SK-N-SH treated with all-trans-retinoic acid at 6 μM for 48 hours (cell line): ENCODE data around the gene PRKAG2.

ENCODE experiments used
- ATAC-seq: fragments of 200-7000 bp; cut with Tn5 transposase; 3 replicates; pipeline ENCODE4 v1.9.1; 2020; ENCODE audit warnings: mild to moderate bottlenecking, moderate library complexity
- ARNTL ChIP-seq: fragments of 450-650 bp; formaldehyde crosslinking; IDR thresholded peaks from 2 replicates; pipeline ENCODE4 v1.5.0; 2020; ENCODE audit warnings: low read depth, mild to moderate bottlenecking, moderate library complexity, borderline replicate concordance
- BACH2 ChIP-seq: fragments of 250-450 bp; sonication (Bioruptor Pico); IDR thresholded peaks from 2 replicates; pipeline ENCODE4 v1.9.0; 2021; ENCODE audit warnings: mild to moderate bottlenecking, borderline replicate concordance
- CSDC2 ChIP-seq: fragments of 250-450 bp; sonication (Bioruptor Pico); IDR thresholded peaks from 2 replicates; pipeline ENCODE4 v1.5.0; 2020; ENCODE audit warnings: mild to moderate bottlenecking, moderate library complexity
- ESRRG ChIP-seq: fragments of 250-450 bp; sonication (Bioruptor Pico); IDR thresholded peaks from 2 replicates; pipeline ENCODE4 v1.6.1; 2021; ENCODE audit warnings: mild to moderate bottlenecking
- GLIS3 ChIP-seq: fragments of 250-450 bp; sonication (Bioruptor Pico); IDR thresholded peaks from 2 replicates; pipeline ENCODE4 v1.5.0; 2020; ENCODE audit warnings: mild to moderate bottlenecking, moderate library complexity
- ISL1 ChIP-seq: fragments of 250-450 bp; sonication (Bioruptor Pico); IDR thresholded peaks from 2 replicates; pipeline ENCODE4 v2.1.2; 2022; ENCODE audit warnings: mild to moderate bottlenecking, moderate library complexity
- OSR1 ChIP-seq: fragments of 250-450 bp; sonication (Bioruptor Pico); IDR thresholded peaks from 2 replicates; pipeline ENCODE4 v1.8.0; 2022; ENCODE audit warnings: moderate library complexity, mild to moderate bottlenecking, inconsistent platforms
- PPARA ChIP-seq: fragments of 250-450 bp; sonication (Bioruptor Pico); IDR thresholded peaks from 2 replicates; pipeline ENCODE4 v1.5.0; 2020; ENCODE audit warnings: mild to moderate bottlenecking, borderline replicate concordance
- SNAI2 ChIP-seq: fragments of 250-450 bp; sonication (Bioruptor Pico); IDR thresholded peaks from 2 replicates; pipeline ENCODE4 v1.5.0; 2020; ENCODE audit warnings: mild to moderate bottlenecking, moderate library complexity
- TOX ChIP-seq: fragments of 250-450 bp; sonication (Bioruptor Pico); IDR thresholded peaks from 2 replicates; pipeline ENCODE4 v1.8.0; 2021; ENCODE audit warnings: mild to moderate bottlenecking, moderate library complexity, borderline replicate concordance
- TSHZ2 ChIP-seq: fragments of 250-450 bp; sonication (Bioruptor Pico); IDR thresholded peaks from 2 replicates; pipeline ENCODE4 v1.5.0; 2020; ENCODE audit warnings: mild to moderate bottlenecking, moderate library complexity
- ZC3H10 ChIP-seq: fragments of 250-450 bp; sonication (Bioruptor Pico); IDR thresholded peaks from 2 replicates; pipeline ENCODE4 v1.5.1; 2021; ENCODE audit warnings: mild to moderate bottlenecking, moderate library complexity
- ZFP3 ChIP-seq: fragments of 250-450 bp; sonication (Bioruptor Pico); IDR thresholded peaks from 2 replicates; pipeline ENCODE4 v1.5.0; 2020; ENCODE audit warnings: mild to moderate bottlenecking, moderate library complexity
- ZFP30 ChIP-seq: fragments of 450-650 bp; formaldehyde crosslinking; IDR thresholded peaks from 2 replicates; pipeline ENCODE4 v1.5.0; 2022; ENCODE audit warnings: mild to moderate bottlenecking, moderate library complexity
- ZNF565 ChIP-seq: fragments of 450-650 bp; formaldehyde crosslinking; conservative IDR thresholded peaks from 2 replicates; pipeline ENCODE4 v1.5.0; 2020; ENCODE audit warnings: low read depth, mild to moderate bottlenecking, moderate library complexity
- ZNF70 ChIP-seq: fragments of 450-650 bp; formaldehyde crosslinking; IDR thresholded peaks from 2 replicates; pipeline ENCODE4 v1.5.0; 2020; ENCODE audit warnings: mild to moderate bottlenecking, moderate library complexity
- ZNF8 ChIP-seq: fragments of 450-650 bp; formaldehyde crosslinking; IDR thresholded peaks from 2 replicates; pipeline ENCODE4 v1.5.0; 2020; ENCODE audit warnings: mild to moderate bottlenecking, moderate library complexity
- TF ChIP-seq, protein P1 (sequence below): fragments of 250-450 bp; sonication (Bioruptor Pico); IDR thresholded peaks from 2 replicates; pipeline ENCODE4 v1.5.1; 2021; ENCODE audit warnings: mild to moderate bottlenecking, moderate library complexity
- TF ChIP-seq, protein P2 (sequence below): fragments of 250-450 bp; sonication (Bioruptor Pico); IDR thresholded peaks from 2 replicates; pipeline ENCODE4 v1.8.0; 2021; ENCODE audit warnings: low read depth, mild to moderate bottlenecking, moderate library complexity, borderline replicate concordance
- TF ChIP-seq, protein P3 (sequence below): fragments of 250-450 bp; sonication (Bioruptor Pico); IDR thresholded peaks from 2 replicates; pipeline ENCODE4 v1.8.0; 2020; ENCODE audit warnings: mild to moderate bottlenecking, moderate library complexity, borderline replicate concordance

PRKAG2 gene

DNA sequence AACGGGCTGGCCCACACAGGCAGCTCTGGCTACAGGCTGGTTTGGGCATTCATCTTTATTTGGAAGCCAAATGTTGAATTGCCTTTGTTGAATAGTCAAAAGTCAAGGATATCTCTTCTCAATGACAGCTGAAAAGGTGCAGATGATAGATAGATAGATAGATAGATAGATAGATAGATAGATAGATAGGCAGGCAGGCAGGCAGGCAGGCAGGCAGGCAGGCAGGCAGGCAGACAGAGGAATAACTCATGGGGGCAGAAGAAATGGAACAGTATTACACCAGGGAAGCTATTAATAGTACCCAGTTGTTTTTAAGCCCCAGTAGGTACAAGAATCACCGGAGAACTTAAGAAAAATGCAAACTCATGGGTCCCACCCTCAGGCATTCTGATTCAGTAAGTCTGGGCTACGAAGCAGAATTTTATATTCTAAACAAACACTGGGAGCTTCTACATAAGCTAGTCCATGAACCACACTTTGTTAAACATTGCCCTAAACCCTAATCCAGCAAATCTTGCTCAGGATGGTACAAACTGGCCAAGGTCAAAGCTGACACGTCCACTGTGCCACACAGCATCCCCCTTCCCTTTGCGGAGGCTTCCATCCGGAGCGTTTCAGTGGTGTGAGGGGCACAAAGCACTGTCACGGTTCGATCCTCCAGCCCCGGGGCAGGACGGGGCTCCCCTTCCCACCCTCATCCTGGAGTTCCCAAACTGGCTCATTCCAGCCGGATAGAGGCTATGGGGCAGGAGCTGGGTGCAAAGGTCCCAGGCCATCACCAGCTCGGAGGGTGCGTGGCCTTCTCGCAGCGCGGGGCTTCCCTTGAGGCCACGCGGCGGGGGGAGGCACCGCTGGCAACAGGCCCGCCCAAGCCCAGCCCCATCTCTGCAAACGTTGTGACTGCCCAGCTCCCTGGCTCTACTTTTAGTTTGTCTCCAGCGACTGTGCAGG lies 6.7 kb downstream of the PRKAG2 start (continued):
- TF ChIP-seq, protein P1, sequence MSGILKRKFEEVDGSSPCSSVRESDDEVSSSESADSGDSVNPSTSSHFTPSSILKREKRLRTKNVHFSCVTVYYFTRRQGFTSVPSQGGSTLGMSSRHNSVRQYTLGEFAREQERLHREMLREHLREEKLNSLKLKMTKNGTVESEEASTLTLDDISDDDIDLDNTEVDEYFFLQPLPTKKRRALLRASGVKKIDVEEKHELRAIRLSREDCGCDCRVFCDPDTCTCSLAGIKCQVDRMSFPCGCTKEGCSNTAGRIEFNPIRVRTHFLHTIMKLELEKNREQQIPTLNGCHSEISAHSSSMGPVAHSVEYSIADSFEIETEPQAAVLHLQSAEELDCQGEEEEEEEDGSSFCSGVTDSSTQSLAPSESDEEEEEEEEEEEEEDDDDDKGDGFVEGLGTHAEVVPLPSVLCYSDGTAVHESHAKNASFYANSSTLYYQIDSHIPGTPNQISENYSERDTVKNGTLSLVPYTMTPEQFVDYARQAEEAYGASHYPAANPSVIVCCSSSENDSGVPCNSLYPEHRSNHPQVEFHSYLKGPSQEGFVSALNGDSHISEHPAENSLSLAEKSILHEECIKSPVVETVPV = no peak
- TF ChIP-seq TOX (CRISPR knock-in tag) = no peak
- TF ChIP-seq CSDC2 = no peak

DNA sequence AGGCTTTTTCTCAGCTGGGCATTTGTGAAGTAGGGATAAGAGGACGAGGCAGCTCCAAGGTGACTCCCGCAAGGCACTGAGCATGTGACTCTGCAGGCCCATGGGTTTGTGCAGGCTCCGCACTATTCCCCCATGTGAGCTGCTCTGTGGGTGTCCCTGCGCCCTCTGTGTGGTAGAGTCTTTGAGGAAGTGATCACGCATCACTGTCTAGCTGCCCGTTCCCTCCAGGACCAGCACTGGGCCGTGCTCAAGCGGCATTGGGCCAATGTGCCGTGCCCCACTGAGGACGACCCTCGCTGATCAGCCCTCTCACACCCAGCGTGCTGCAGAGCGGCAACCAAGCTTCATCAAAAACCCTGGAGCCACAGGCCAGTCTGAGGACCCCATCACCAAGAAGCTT lies 7.5 kb downstream of the PRKAG2 start:
- TF ChIP-seq GLIS3 (CRISPR knock-in tag) = no peak
- no peak for TF ChIP-seq ZC3H10 (CRISPR knock-in tag)
- TF ChIP-seq, protein P2, sequence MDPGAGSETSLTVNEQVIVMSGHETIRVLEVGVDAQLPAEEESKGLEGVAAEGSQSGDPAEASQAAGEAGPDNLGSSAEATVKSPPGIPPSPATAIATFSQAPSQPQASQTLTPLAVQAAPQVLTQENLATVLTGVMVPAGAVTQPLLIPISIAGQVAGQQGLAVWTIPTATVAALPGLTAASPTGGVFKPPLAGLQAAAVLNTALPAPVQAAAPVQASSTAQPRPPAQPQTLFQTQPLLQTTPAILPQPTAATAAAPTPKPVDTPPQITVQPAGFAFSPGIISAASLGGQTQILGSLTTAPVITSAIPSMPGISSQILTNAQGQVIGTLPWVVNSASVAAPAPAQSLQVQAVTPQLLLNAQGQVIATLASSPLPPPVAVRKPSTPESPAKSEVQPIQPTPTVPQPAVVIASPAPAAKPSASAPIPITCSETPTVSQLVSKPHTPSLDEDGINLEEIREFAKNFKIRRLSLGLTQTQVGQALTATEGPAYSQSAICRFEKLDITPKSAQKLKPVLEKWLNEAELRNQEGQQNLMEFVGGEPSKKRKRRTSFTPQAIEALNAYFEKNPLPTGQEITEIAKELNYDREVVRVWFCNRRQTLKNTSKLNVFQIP = no peak
- TF ChIP-seq PPARA (CRISPR knock-in tag) = no peak
- no peak for TF ChIP-seq ESRRG (CRISPR knock-in tag)
- TF ChIP-seq, protein P1 = no peak
- TF ChIP-seq OSR1 (CRISPR knock-in tag) = no peak
- no peak for TF ChIP-seq ZNF8 (CRISPR knock-in tag)
- TF ChIP-seq, protein P3, sequence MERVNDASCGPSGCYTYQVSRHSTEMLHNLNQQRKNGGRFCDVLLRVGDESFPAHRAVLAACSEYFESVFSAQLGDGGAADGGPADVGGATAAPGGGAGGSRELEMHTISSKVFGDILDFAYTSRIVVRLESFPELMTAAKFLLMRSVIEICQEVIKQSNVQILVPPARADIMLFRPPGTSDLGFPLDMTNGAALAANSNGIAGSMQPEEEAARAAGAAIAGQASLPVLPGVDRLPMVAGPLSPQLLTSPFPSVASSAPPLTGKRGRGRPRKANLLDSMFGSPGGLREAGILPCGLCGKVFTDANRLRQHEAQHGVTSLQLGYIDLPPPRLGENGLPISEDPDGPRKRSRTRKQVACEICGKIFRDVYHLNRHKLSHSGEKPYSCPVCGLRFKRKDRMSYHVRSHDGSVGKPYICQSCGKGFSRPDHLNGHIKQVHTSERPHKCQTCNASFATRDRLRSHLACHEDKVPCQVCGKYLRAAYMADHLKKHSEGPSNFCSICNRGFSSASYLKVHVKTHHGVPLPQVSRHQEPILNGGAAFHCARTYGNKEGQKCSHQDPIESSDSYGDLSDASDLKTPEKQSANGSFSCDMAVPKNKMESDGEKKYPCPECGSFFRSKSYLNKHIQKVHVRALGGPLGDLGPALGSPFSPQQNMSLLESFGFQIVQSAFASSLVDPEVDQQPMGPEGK (CRISPR knock-in tag) = no peak
- no peak for TF ChIP-seq SNAI2 (CRISPR knock-in tag)
- TF ChIP-seq ARNTL (CRISPR knock-in tag) = no peak
- TF ChIP-seq ZNF70 (CRISPR knock-in tag) = no peak
- ATAC-seq = no peak

DNA sequence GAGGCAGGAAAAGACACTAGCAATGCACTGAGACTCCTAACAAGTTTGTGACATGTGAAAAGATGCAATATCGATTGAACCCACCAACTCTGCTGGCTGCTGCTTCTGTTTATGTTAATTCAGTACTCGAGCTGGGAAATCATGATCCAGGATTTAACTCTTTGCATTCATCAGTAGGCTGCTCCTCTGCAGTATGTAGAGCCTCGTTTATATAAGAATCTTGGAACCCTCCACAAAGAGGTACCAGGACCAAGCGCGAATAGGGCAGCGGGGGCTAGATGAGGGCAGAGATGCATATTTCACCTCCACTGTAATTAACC lies 7.8 kb downstream of the PRKAG2 start:
- TF ChIP-seq ZNF8 (CRISPR knock-in tag) = no peak
- TF ChIP-seq, all 23 proteins: peak for 0
- ATAC-seq = no peak

GRCh38 chr7:151868396-151869108 lies 8.4 kb downstream of the PRKAG2 start:
- ATAC-seq = no peak
- TF ChIP-seq ZNF70 (CRISPR knock-in tag) = no peak
- TF ChIP-seq ZNF8 (CRISPR knock-in tag) = no peak
- TF ChIP-seq TSHZ2 = no peak
- no peak for TF ChIP-seq PPARA (CRISPR knock-in tag)
- TF ChIP-seq BACH2 (CRISPR knock-in tag) = no peak
- TF ChIP-seq ZC3H10 (CRISPR knock-in tag) = no peak
- TF ChIP-seq, protein P2 = no peak
- no peak for TF ChIP-seq ZFP3 (CRISPR knock-in tag)
- no peak for TF ChIP-seq ISL1 (CRISPR knock-in tag)
- TF ChIP-seq, protein P1 = no peak
- TF ChIP-seq ZFP30 = no peak
- TF ChIP-seq ARNTL (CRISPR knock-in tag) = no peak
- no peak for TF ChIP-seq SNAI2 (CRISPR knock-in tag)
- no peak for TF ChIP-seq ZNF565 (CRISPR knock-in tag)
